Liver (tissue), 3 donors: Measurements from ENCODE around the gene RNF183.

Experiments
- FOXA1 ChIP-seq: IDR thresholded peaks from 2 replicates; pipeline ENCODE4 v1.6.1; 2016; ENCODE audit warnings: antibody characterized with exemption
- GABPA ChIP-seq, 2 donors: IDR thresholded peaks in 1 of 2; conservative IDR thresholded peaks in 1 of 2; 2 replicates each; pipeline ENCODE4 v1.6.1; 2016; ENCODE audit warnings: antibody characterized with exemption in 2 of 2, mild to moderate bottlenecking in 1 of 2, moderate library complexity in 1 of 2
- HNF4A ChIP-seq, 2 donors: conservative IDR thresholded peaks; 2 replicates each; pipeline ENCODE4 v1.6.1; 2016; ENCODE audit warnings: antibody characterized with exemption in 2 of 2, mild to moderate bottlenecking in 2 of 2
- HNF4G ChIP-seq: IDR thresholded peaks from 2 replicates; pipeline ENCODE4 v1.6.1; 2016; ENCODE audit warnings: antibody characterized with exemption
- JUND ChIP-seq, 2 donors: IDR thresholded peaks; 2 replicates each; pipeline ENCODE4 v1.6.1; 2016; ENCODE audit warnings: antibody characterized with exemption in 2 of 2
- RAD21 ChIP-seq, 2 donors: IDR thresholded peaks; 2 replicates each; pipeline ENCODE4 v1.6.1; 2016; ENCODE audit warnings: antibody characterized with exemption in 2 of 2, mild to moderate bottlenecking in 2 of 2
- RXRA ChIP-seq, 2 donors: IDR thresholded peaks; 2 replicates each; pipeline ENCODE4 v1.6.1; 2017 to 2018; ENCODE audit warnings: antibody characterized with exemption in 2 of 2, mild to moderate bottlenecking in 1 of 2
- SP1 ChIP-seq: IDR thresholded peaks from 2 replicates; pipeline ENCODE4 v1.6.1; 2018; ENCODE audit warnings: antibody characterized with exemption, mild to moderate bottlenecking
- TAF1 ChIP-seq: conservative IDR thresholded peaks from 2 replicates; pipeline ENCODE4 v1.6.1; 2016; ENCODE audit warnings: antibody characterized with exemption, mild to moderate bottlenecking
- TF ChIP-seq, protein P1 (sequence below): fragments of 150-350 bp; IDR thresholded peaks from 2 replicates; pipeline ENCODE4 v1.5.1; 2017; ENCODE audit warnings: improper control_type of control experiment, low read depth, low read length; ENCODE audit not compliant: missing input control
- TF ChIP-seq, protein P2 (sequence below): IDR thresholded peaks from 2 replicates; pipeline ENCODE4 v1.6.1; 2016; ENCODE audit warnings: antibody characterized with exemption
- TF ChIP-seq, protein P3 (sequence below): IDR thresholded peaks from 2 replicates; pipeline ENCODE4 v1.6.1; 2016; ENCODE audit warnings: antibody characterized with exemption
- TF ChIP-seq, protein P4 (sequence below): IDR thresholded peaks from 2 replicates; pipeline ENCODE4 v1.6.1; 2016; ENCODE audit warnings: antibody characterized with exemption, mild to moderate bottlenecking
- donor health status: healthy.
- donor health status: healthy.

DNA sequence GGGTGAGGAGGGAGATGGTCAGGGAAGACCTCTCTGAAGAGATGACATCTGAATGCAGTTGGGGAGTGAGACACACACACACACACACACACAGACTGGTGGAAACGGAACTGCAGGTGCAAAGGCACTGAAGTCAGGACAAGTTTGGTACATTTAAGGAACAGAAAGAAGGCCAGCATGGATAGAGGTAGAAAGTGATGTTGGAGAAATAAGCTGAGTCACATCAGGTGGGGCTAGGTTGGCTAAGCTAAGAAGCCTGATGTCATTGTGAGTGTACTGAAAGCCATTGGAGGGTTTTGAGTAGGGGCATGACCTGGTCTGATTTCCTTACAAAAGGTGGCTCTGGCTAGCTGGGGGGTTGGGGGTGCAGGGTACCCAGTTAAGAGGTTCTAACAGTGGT lies 49.2 kb upstream of the RNF183 start:
- TF ChIP-seq, protein P1, sequence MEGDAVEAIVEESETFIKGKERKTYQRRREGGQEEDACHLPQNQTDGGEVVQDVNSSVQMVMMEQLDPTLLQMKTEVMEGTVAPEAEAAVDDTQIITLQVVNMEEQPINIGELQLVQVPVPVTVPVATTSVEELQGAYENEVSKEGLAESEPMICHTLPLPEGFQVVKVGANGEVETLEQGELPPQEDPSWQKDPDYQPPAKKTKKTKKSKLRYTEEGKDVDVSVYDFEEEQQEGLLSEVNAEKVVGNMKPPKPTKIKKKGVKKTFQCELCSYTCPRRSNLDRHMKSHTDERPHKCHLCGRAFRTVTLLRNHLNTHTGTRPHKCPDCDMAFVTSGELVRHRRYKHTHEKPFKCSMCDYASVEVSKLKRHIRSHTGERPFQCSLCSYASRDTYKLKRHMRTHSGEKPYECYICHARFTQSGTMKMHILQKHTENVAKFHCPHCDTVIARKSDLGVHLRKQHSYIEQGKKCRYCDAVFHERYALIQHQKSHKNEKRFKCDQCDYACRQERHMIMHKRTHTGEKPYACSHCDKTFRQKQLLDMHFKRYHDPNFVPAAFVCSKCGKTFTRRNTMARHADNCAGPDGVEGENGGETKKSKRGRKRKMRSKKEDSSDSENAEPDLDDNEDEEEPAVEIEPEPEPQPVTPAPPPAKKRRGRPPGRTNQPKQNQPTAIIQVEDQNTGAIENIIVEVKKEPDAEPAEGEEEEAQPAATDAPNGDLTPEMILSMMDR, result no peak
- TF ChIP-seq, protein P2, sequence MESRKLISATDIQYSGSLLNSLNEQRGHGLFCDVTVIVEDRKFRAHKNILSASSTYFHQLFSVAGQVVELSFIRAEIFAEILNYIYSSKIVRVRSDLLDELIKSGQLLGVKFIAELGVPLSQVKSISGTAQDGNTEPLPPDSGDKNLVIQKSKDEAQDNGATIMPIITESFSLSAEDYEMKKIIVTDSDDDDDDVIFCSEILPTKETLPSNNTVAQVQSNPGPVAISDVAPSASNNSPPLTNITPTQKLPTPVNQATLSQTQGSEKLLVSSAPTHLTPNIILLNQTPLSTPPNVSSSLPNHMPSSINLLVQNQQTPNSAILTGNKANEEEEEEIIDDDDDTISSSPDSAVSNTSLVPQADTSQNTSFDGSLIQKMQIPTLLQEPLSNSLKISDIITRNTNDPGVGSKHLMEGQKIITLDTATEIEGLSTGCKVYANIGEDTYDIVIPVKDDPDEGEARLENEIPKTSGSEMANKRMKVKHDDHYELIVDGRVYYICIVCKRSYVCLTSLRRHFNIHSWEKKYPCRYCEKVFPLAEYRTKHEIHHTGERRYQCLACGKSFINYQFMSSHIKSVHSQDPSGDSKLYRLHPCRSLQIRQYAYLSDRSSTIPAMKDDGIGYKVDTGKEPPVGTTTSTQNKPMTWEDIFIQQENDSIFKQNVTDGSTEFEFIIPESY, result no peak
- no peak for TF ChIP-seq FOXA1
- TF ChIP-seq, protein P3, sequence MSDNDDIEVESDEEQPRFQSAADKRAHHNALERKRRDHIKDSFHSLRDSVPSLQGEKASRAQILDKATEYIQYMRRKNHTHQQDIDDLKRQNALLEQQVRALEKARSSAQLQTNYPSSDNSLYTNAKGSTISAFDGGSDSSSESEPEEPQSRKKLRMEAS, result no peak
- no peak for TF ChIP-seq JUND (IDR thresholded peaks at IDR 0.05)
- TF ChIP-seq, protein P4, sequence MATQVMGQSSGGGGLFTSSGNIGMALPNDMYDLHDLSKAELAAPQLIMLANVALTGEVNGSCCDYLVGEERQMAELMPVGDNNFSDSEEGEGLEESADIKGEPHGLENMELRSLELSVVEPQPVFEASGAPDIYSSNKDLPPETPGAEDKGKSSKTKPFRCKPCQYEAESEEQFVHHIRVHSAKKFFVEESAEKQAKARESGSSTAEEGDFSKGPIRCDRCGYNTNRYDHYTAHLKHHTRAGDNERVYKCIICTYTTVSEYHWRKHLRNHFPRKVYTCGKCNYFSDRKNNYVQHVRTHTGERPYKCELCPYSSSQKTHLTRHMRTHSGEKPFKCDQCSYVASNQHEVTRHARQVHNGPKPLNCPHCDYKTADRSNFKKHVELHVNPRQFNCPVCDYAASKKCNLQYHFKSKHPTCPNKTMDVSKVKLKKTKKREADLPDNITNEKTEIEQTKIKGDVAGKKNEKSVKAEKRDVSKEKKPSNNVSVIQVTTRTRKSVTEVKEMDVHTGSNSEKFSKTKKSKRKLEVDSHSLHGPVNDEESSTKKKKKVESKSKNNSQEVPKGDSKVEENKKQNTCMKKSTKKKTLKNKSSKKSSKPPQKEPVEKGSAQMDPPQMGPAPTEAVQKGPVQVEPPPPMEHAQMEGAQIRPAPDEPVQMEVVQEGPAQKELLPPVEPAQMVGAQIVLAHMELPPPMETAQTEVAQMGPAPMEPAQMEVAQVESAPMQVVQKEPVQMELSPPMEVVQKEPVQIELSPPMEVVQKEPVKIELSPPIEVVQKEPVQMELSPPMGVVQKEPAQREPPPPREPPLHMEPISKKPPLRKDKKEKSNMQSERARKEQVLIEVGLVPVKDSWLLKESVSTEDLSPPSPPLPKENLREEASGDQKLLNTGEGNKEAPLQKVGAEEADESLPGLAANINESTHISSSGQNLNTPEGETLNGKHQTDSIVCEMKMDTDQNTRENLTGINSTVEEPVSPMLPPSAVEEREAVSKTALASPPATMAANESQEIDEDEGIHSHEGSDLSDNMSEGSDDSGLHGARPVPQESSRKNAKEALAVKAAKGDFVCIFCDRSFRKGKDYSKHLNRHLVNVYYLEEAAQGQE, result no peak
- no peak for TF ChIP-seq GABPA (IDR thresholded peaks at IDR 0.05 in 1 of 2, conservative IDR thresholded peaks at IDR 0.05 in 1 of 2)
- TF ChIP-seq TAF1, result no peak
- no peak for TF ChIP-seq HNF4G
- no peak for TF ChIP-seq HNF4A (conservative IDR thresholded peaks at IDR 0.05)
- no peak for TF ChIP-seq SP1
- TF ChIP-seq RAD21 (IDR thresholded peaks at IDR 0.05), result no peak
- TF ChIP-seq RXRA (IDR thresholded peaks at IDR 0.05), result no peak
